ENCODE results near the gene FUNDC1.

The FUNDC1 gene

GRCh38 chrX:44489515-44489914, 53.1 kb downstream of the FUNDC1 start:
- Histone ChIP-seq H3K4me3 (ENCODE audit: low read depth, low read length) (no peak overlapping the region), H3K4me1 (no peaks in the 10 kb centered on the region), H3K27me3 (no peaks in the 10 kb centered on the region), H3K9me3 (no peaks in the 10 kb centered on the region), H3K36me3 (no peaks in the 10 kb centered on the region)
- TF ChIP-seq CTCF (IDR thresholded peaks at IDR 0.05; ENCODE audit: low read depth, low read length): no peak
- no peak for DNase-seq

GRCh38 chrX:44484607-44485146, 58.0 kb downstream of the FUNDC1 start:
- Histone ChIP-seq H3K4me3 (ENCODE audit: low read depth, low read length) (no peak overlapping the region), H3K27me3 (no peaks in the 10 kb centered on the region), H3K36me3 (no peaks in the 10 kb centered on the region), H3K4me1 (no peaks in the 10 kb centered on the region), H3K9me3 (no peaks in the 10 kb centered on the region)
- DNase-seq: no peak
- TF ChIP-seq CTCF (IDR thresholded peaks at IDR 0.05; ENCODE audit: low read depth, low read length): no peak

- Histone ChIP-seq H3K27me3 (no peaks in the 10 kb centered on the region), H3K4me1 (no peaks in the 10 kb centered on the region), H3K4me3 (ENCODE audit: low read depth, low read length) (no peak overlapping the region), H3K9me3 (no peaks in the 10 kb centered on the region), H3K36me3 (no peaks in the 10 kb centered on the region)
- DNase-seq: no peak
- TF ChIP-seq CTCF (IDR thresholded peaks at IDR 0.05; ENCODE audit: low read depth, low read length): no peak
These were observed 58.6 kb downstream of the FUNDC1 start for GRCh38 chrX:44483965-44484606.

- H3K4me1 ChIP-seq: no peaks in the 10 kb centered on the region
- H3K4me3 ChIP-seq (ENCODE audit: low read depth, low read length): no peak overlapping the region
- DNase-seq: no peak
- H3K9me3 ChIP-seq: no peaks in the 10 kb centered on the region
- no peak for TF ChIP-seq CTCF (IDR thresholded peaks at IDR 0.05; ENCODE audit: low read depth, low read length)
- H3K27me3 ChIP-seq: no peaks in the 10 kb centered on the region
- no peaks in the 10 kb centered on the region for H3K36me3 ChIP-seq
These were observed 60.1 kb downstream of the FUNDC1 start for GRCh38 chrX:44482575-44482974.

- no peak for DNase-seq
- H3K4me3 ChIP-seq (ENCODE audit: low read depth, low read length): no peak overlapping the region
- no peak for TF ChIP-seq CTCF (IDR thresholded peaks at IDR 0.05; ENCODE audit: low read depth, low read length)
- H3K27me3 ChIP-seq: no peaks in the 10 kb centered on the region
- no peaks in the 10 kb centered on the region for H3K36me3 ChIP-seq
- H3K9me3 ChIP-seq: no peaks in the 10 kb centered on the region
- no peaks in the 10 kb centered on the region for H3K4me1 ChIP-seq
These were observed 62.1 kb downstream of the FUNDC1 start for GRCh38 chrX:44480591-44480990.

- Histone ChIP-seq H3K36me3 (no peaks in the 10 kb centered on the region), H3K4me1 (no peaks in the 10 kb centered on the region), H3K27me3 (no peaks in the 10 kb centered on the region), H3K4me3 (ENCODE audit: low read depth, low read length) (no peak overlapping the region), H3K9me3 (no peaks in the 10 kb centered on the region)
- TF ChIP-seq CTCF (IDR thresholded peaks at IDR 0.05; ENCODE audit: low read depth, low read length): no peak
- DNase-seq: no peak
These were observed 68.2 kb downstream of the FUNDC1 start for GRCh38 chrX:44474410-44474809.
